ENCODE data around the gene PMAIP1.

DNA sequence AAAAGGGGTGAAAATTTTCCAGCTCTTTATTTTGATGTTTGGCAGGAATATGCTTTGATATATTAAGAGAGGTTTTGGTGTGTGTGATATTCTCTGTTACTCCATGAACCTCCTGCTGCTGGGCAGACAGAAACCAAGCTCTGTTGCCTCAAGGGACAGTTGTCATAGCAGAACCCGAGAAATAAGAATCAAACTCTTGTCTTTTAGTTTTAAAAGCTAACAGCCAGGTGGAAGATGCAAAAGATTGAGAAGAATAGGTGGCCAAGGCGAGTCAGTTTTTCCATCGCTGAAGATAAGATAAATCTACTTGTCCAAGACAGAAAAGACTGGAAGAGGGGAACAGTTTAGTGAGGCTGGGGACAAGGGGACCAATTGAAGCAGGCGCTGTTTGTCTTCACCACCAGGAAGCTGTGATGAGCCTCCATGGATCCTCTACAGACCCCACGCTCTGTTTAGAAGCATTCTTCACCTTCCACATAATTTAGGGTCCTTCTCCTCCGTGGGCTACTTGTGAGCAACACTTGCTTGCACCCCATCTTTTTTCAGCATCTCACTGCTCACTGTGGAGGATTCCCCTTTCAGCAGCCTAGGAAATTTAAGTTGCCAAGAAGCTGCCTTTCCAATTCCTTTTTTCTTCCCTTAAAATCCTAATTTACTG, 23.9 kb downstream of the PMAIP1 start:
- TF ChIP-seq, protein P1, sequence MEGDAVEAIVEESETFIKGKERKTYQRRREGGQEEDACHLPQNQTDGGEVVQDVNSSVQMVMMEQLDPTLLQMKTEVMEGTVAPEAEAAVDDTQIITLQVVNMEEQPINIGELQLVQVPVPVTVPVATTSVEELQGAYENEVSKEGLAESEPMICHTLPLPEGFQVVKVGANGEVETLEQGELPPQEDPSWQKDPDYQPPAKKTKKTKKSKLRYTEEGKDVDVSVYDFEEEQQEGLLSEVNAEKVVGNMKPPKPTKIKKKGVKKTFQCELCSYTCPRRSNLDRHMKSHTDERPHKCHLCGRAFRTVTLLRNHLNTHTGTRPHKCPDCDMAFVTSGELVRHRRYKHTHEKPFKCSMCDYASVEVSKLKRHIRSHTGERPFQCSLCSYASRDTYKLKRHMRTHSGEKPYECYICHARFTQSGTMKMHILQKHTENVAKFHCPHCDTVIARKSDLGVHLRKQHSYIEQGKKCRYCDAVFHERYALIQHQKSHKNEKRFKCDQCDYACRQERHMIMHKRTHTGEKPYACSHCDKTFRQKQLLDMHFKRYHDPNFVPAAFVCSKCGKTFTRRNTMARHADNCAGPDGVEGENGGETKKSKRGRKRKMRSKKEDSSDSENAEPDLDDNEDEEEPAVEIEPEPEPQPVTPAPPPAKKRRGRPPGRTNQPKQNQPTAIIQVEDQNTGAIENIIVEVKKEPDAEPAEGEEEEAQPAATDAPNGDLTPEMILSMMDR (IDR thresholded peaks at IDR 0.05) = no peak
- no peak for TF ChIP-seq POLR2AphosphoS5 (IDR thresholded peaks at IDR 0.05)
- no peak for TF ChIP-seq POLR2A (IDR thresholded peaks at IDR 0.05)
